DLD1 (cell line): ENCODE results near the gene FAF2.
"Not testable (repeated sequence)": the region's sequence is repeated elsewhere in the genome, so short reads cannot be mapped to it uniquely, and the experiment has no call there.

Experiments used
- in situ Hi-C: cut with HindIII; loops from 2 replicates; pipeline ENCODE4 v1.10.0; 2017; ENCODE audit warnings: low sequenced_read_pairs

Gene FAF2

DNA sequence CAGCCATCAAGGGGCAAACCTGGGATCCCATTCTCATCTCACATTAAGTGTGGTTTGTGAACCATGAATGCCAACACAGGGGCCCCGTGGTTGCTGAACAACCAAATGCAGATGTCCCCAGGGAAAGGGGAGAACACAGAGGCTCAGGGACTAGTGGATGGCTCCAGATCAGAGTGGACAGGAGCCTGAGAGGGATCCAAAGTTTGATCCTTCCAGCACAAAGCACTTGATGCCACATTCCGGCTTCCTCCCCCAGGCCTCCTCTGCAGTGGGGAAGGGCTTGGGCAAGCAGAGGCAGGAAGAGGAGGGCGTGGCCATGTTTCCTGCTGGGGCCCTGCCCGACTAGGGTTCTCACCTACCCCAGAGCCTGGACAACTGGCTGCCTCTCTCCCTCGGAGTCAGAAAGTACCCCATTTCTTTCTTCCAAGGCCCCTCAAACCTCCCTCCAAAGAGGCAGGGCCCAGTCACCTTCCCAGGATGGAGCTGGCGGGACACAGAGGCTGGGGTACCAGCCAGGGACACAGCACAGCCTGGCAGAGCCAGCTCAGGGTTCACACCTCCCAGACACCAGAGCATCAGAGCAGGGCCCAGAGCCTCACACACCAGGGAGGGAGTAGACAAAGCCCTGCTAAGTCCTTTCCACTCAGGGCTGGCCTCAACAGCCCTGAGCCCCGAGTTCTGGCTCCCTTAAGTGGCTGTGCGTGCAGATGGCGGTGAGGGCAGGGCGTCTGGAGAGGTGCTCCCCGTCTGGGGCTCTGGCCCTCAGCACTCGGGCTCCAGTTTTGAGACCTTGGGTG is 93.4 kb downstream of the FAF2 start:
- in situ Hi-C loops, result no loop called here

- in situ Hi-C loops, result no loop called here
Measured at GRCh38 chr5:176542135-176542595, 94.0 kb downstream of the FAF2 start.

DNA sequence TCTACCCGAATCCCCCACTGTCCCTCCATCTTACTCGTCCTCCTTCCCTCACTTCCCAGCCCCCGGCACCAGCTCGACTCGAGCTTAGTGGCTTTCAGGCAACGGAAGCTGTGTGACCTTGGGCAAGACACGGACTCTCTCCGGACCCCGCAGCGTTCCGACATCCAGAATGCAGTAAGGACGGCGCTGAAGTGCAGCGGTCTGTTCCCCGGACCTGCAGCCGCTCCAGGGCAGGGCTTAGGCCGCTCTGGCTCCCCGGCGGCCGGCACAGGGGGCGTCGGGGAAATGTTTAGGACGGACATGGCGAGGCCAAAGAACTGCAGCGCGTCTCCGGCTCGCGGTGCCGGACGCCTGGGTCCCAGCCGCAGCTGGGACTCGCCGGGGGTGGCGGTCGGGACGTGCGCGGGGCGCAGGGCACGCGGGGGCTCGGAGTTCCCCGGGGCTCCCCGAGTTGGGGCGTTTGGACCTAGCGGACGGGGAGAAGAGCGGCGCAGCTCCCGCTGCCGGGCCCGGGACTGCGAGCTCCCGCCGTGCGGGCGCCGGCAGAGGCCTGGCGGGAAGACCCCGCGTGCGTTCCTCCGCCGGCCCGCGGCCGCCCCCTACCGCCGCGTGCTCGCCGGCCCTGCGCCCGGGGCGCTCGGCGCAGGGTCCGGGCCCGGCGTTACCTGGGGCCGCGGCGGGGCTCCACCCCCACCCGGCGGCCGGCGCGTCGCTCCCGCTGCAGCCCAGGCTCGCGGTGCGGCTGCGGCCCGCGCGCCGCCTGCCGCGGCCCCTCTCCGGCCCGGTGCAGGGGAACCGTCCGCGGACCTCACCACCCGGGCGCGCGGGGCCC is 94.6 kb downstream of the FAF2 start:
- in situ Hi-C loops, result no loop called here

DNA sequence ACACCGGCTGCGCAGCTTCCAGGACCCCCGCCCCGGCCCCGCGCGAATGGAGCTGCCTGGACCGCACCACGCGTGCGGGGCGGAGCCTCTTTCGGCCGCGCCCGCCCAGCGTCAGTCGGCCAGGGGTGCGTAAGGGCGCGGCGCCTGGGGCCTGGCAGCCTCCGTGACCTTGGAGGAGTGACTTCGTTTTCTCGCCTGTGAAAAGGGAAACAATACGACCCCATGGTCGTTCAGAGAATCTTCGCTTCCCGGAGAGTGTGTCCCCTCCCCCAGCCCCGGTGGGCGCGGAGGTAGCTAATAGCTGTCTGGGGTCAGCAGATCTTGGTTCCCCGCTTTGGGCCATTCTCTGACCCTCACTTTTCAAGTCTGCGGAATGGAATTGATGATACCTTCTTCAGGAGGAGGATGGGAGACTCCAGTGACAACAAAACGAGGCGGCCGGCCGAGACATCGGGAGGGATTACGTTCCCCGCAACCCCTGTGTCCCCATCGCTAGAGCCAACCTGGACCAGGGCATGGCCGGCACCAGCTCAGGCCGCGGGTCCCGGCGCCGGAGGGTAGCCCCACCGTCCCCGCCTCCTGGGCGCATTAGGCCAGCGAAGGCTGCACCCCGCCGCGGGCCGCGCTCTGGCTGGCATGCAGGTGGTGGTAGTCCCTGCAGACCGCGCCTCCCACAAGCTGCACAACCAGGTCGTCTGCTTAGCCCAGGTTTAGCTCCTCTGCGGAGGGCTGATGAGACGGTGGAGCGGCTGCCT is 95.4 kb downstream of the FAF2 start:
- in situ Hi-C loops, result no loop called here

DNA sequence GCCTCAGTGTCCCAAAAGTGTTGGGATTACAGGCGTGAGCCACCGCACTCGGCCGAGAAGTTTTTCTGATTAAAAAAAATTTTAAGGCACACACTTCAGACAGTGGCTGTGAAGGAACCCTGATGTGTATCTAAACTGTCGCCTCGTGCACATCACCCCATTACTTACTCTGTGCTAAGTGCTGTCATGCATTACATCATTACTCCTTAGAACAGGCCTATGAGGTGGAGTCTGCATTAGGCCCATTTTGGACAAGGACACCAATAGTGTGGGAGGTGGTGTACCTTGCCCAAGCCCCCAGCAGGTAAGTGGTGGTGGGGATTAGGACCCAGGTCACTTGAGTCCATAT is 97.2 kb downstream of the FAF2 start:
- in situ Hi-C loops, result no loop called here

- in situ Hi-C loops, result no loop called here
Measured at GRCh38 chr5:176545737-176546509, 97.7 kb downstream of the FAF2 start.

DNA sequence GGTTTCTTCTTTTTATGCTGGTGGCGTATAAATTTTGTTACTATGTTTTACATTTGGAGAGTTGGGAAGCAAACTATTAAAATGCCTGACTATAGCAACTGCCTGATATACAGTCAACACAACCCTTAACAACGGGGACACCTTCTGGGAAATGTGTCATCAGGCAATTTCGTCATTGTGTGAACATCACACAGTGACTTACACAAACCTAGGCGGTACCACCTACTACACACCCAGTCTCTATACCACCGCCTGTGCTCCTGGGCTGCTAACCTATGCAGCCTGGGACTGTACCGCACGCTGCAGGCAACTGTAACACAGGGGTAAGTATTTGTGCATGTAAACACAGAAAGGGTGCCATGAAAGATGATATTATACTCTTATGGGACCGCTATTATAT is 99.6 kb downstream of the FAF2 start:
- in situ Hi-C loops, result no loop called here

DNA sequence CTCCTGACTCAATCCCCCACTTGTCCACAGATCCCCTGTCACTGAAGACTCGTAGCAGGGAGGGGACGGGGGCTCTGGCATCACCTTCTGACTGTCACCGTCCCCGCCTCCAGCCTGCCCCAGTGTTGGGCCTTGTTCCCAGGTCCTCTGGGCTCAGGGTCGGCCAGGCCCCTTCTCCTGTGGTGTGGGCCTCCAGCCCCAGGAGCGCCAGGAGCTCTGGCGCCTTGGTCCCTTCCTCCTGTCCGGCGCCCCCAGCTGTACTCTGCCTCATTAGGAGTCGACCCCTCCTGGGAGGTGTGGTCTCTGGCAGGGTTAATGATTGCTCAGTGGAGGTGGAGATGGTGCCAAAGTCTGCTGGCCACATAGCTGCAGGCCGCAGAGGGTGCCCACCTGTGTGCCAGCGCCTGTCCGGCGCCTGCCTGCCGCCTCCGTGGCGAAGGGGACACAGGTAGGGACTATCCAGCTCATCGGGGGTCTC is 100.8 kb downstream of the FAF2 start, which contains the start of gene CDHR2:
CDHR2 (plus strand) TSS at position 376 of the 478 bp plus-strand sequence. CDS start 16,011 bp downstream, outside the sequence.
- in situ Hi-C loops, result no loop called here

DNA sequence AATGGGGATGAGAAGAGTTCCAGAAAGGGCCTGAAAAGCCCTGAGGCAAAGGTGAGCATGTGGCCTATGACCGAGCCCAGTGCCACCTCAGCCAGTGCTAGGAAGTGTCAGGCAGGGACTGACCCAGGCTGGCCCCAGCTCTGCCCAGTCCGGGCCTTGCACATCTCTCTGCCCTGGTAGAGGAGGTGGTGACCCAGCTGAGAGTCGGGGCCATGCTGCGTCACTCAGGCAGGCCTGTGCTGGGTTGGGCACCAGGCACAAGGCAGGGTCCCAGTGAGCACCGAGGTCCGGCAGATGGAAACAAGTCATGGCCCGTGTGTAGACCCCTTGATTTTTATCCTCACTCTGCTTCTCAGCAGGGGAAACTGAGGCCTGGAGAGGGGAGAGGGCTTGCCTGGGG is 101.7 kb downstream of the FAF2 start:
- in situ Hi-C loops, result no loop called here

DNA sequence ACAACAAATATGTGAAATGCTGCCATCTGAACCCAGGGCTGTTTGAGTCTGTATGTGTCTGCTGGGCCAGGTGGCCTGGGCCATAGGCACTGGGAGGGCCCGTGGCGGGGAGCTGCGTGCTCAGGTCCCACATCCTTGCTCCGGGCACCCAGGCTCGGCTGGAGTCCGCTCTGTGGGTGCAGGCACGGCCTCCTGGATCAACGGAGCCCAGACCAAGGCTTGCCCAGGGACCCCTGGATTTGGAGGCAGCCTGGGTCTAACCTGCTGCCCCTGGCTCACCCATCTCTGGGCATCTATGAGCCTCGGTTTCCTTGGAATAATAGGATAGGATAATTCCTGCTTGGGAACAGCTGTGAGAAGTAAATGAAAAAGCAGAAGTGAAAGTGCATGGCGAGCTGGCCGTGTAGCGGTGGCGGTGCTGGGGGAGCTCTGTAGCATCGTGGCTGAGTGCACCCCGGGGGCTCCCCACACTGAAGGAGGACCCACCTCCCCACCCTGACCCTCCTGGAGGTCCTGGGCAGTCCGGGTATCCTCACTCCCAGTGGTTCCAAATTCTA is 102.2 kb downstream of the FAF2 start:
- in situ Hi-C loops, result no loop called here

DNA sequence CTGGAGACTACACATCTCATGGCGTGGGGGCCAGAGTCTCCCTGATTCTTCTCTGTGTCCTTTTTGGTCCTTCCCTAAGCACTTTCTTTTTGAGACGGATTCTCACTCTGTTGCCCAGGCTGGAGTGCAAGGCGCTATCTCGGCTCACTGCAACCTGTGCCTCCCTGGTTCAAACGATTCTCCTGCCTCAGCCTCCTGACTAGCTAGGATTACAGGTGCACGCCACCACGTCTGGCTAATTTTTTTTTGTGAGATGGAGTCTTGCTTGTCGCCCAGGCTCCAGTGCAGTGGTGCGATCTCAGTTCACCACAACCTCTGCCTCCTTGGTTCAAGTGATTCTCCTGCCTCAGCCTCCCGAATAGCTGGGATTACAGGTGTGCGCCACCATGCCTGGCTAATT is 102.8 kb downstream of the FAF2 start:
- in situ Hi-C loops, result not testable (repeated sequence)

GRCh38 chr5:176552332-176552869 is 104.2 kb downstream of the FAF2 start:
- in situ Hi-C loops, result no loop called here

- in situ Hi-C loops, result no loop called here
Measured at GRCh38 chr5:176553260-176554085, 105.3 kb downstream of the FAF2 start.

DNA sequence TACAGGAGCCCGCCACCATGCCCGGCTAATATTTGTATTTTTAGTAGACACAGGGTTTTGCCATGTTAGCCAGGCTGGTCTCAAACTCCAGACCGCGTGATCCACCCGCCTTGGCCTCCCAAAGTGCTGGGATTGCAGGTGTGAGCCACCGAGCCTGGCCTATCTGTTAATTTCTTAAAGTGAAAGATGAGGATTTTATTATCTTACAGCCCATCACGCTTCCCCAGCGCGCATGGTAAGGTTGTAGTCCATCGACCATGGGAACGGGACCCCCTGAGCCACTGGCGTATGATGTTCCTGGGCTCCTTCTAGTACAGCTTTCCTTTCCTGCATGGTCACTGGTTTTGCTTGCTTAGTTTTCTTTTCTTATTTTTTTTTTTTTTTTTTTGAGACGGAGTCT is 109.7 kb downstream of the FAF2 start:
- in situ Hi-C loops, result no loop called here
